ENCODE measurements around the gene TNPO2.

The TNPO2 gene

GRCh38 chr19:12723641-12724426 is at the start of gene TNPO2:
Gene TNPO2 (minus strand): TSS chr19:12723932. CDS start chr19:12720977, 2,955 bp downstream.
- peak; percentile 28 for DNase-seq

- DNase-seq: no peak
Observed at GRCh38 chr19:12772323-12772722, 48.6 kb upstream of the TNPO2 start.

GRCh38 chr19:12770922-12771321 is 47.2 kb upstream of the TNPO2 start:
- DNase-seq: no peak

- no peak for DNase-seq
Observed at GRCh38 chr19:12769689-12770088, 46.0 kb upstream of the TNPO2 start.

GRCh38 chr19:12767666-12768065 is 43.9 kb upstream of the TNPO2 start:
- DNase-seq: no peak

GRCh38 chr19:12767150-12767549 is 43.4 kb upstream of the TNPO2 start:
- DNase-seq: no peak

- peak; percentile 35 for DNase-seq
Observed at GRCh38 chr19:12766051-12766521, 42.4 kb upstream of the TNPO2 start.

GRCh38 chr19:12764698-12765097 is 41.0 kb upstream of the TNPO2 start:
- no peak for DNase-seq

- DNase-seq: no peak
Observed at GRCh38 chr19:12763100-12763499, 39.4 kb upstream of the TNPO2 start.

GRCh38 chr19:12759686-12760085 is 36.0 kb upstream of the TNPO2 start:
- DNase-seq: no peak

- DNase-seq: peak; percentile 26
Observed at GRCh38 chr19:12757544-12758274, 34.0 kb upstream of the TNPO2 start.

GRCh38 chr19:12756150-12756883 is 32.6 kb upstream of the TNPO2 start:
- no peak for DNase-seq

GRCh38 chr19:12754465-12755196 is 30.9 kb upstream of the TNPO2 start:
- no peak for DNase-seq

- no peak for DNase-seq
Observed at GRCh38 chr19:12752056-12752781, 28.5 kb upstream of the TNPO2 start.

GRCh38 chr19:12751635-12752034 is 27.9 kb upstream of the TNPO2 start, which contains the start of gene BEST2:
Gene BEST2 (plus strand): TSS chr19:12751791. CDS start chr19:12752593, 802 bp downstream.
- no peak for DNase-seq

- no peak for DNase-seq
Observed at GRCh38 chr19:12750851-12751250, 27.1 kb upstream of the TNPO2 start.

- no peak for DNase-seq
Observed at GRCh38 chr19:12749938-12750521, 26.3 kb upstream of the TNPO2 start.

GRCh38 chr19:12748489-12748888 is 24.8 kb upstream of the TNPO2 start:
- no peak for DNase-seq

- DNase-seq: no peak
Observed at GRCh38 chr19:12745166-12745897, 21.6 kb upstream of the TNPO2 start.

GRCh38 chr19:12737835-12738351 is 14.2 kb upstream of the TNPO2 start:
- no peak for DNase-seq
